SK-N-SH treated with all-trans-retinoic acid at 6 μM for 48 hours (cell line): ENCODE results near the gene GPR180.
A peak's percentile ranks its signal among the peaks of the same experiment; 100 is the strongest.

Source experiments
- ATAC-seq: fragments of 200-7000 bp; cut with Tn5 transposase; 3 replicates; pipeline ENCODE4 v1.9.1; 2020; ENCODE audit warnings: mild to moderate bottlenecking, moderate library complexity
- ARNTL ChIP-seq: fragments of 450-650 bp; formaldehyde crosslinking; IDR thresholded peaks from 2 replicates; pipeline ENCODE4 v1.5.0; 2020; ENCODE audit warnings: low read depth, mild to moderate bottlenecking, moderate library complexity, borderline replicate concordance
- BACH2 ChIP-seq: fragments of 250-450 bp; sonication (Bioruptor Pico); IDR thresholded peaks from 2 replicates; pipeline ENCODE4 v1.9.0; 2021; ENCODE audit warnings: mild to moderate bottlenecking, borderline replicate concordance
- CSDC2 ChIP-seq: fragments of 250-450 bp; sonication (Bioruptor Pico); IDR thresholded peaks from 2 replicates; pipeline ENCODE4 v1.5.0; 2020; ENCODE audit warnings: mild to moderate bottlenecking, moderate library complexity
- CSRNP3 ChIP-seq: fragments of 250-450 bp; sonication (Bioruptor Pico); IDR thresholded peaks from 2 replicates; pipeline ENCODE4 v1.5.1; 2021; ENCODE audit warnings: mild to moderate bottlenecking, moderate library complexity
- GLIS3 ChIP-seq: fragments of 250-450 bp; sonication (Bioruptor Pico); IDR thresholded peaks from 2 replicates; pipeline ENCODE4 v1.5.0; 2020; ENCODE audit warnings: mild to moderate bottlenecking, moderate library complexity
- ISL1 ChIP-seq: fragments of 250-450 bp; sonication (Bioruptor Pico); IDR thresholded peaks from 2 replicates; pipeline ENCODE4 v2.1.2; 2022; ENCODE audit warnings: mild to moderate bottlenecking, moderate library complexity
- OSR1 ChIP-seq: fragments of 250-450 bp; sonication (Bioruptor Pico); IDR thresholded peaks from 2 replicates; pipeline ENCODE4 v1.8.0; 2022; ENCODE audit warnings: moderate library complexity, mild to moderate bottlenecking, inconsistent platforms
- PATZ1 ChIP-seq: fragments of 250-450 bp; sonication (Bioruptor Pico); IDR thresholded peaks from 2 replicates; pipeline ENCODE4 v1.8.0; 2020; ENCODE audit warnings: mild to moderate bottlenecking, moderate library complexity, borderline replicate concordance
- POU6F1 ChIP-seq: fragments of 250-450 bp; sonication (Bioruptor Pico); IDR thresholded peaks from 2 replicates; pipeline ENCODE4 v1.8.0; 2021; ENCODE audit warnings: low read depth, mild to moderate bottlenecking, moderate library complexity, borderline replicate concordance
- PPARA ChIP-seq: fragments of 250-450 bp; sonication (Bioruptor Pico); IDR thresholded peaks from 2 replicates; pipeline ENCODE4 v1.5.0; 2020; ENCODE audit warnings: mild to moderate bottlenecking, borderline replicate concordance
- RARB ChIP-seq: fragments of 250-450 bp; sonication (Bioruptor Pico); IDR thresholded peaks from 2 replicates; pipeline ENCODE4 v1.8.0; 2021; ENCODE audit warnings: mild to moderate bottlenecking, moderate library complexity
- SNAI2 ChIP-seq: fragments of 250-450 bp; sonication (Bioruptor Pico); IDR thresholded peaks from 2 replicates; pipeline ENCODE4 v1.5.0; 2020; ENCODE audit warnings: mild to moderate bottlenecking, moderate library complexity
- TCF4 ChIP-seq: fragments of 250-450 bp; sonication (Bioruptor Pico); IDR thresholded peaks from 2 replicates; pipeline ENCODE4 v1.8.0; 2021; ENCODE audit warnings: mild to moderate bottlenecking, moderate library complexity, borderline replicate concordance
- TOX ChIP-seq: fragments of 250-450 bp; sonication (Bioruptor Pico); IDR thresholded peaks from 2 replicates; pipeline ENCODE4 v1.8.0; 2021; ENCODE audit warnings: mild to moderate bottlenecking, moderate library complexity, borderline replicate concordance
- TSHZ2 ChIP-seq: fragments of 250-450 bp; sonication (Bioruptor Pico); IDR thresholded peaks from 2 replicates; pipeline ENCODE4 v1.5.0; 2020; ENCODE audit warnings: mild to moderate bottlenecking, moderate library complexity
- ZC3H10 ChIP-seq: fragments of 250-450 bp; sonication (Bioruptor Pico); IDR thresholded peaks from 2 replicates; pipeline ENCODE4 v1.5.1; 2021; ENCODE audit warnings: mild to moderate bottlenecking, moderate library complexity
- ZFP3 ChIP-seq: fragments of 250-450 bp; sonication (Bioruptor Pico); IDR thresholded peaks from 2 replicates; pipeline ENCODE4 v1.5.0; 2020; ENCODE audit warnings: mild to moderate bottlenecking, moderate library complexity
- ZFP30 ChIP-seq: fragments of 450-650 bp; formaldehyde crosslinking; IDR thresholded peaks from 2 replicates; pipeline ENCODE4 v1.5.0; 2022; ENCODE audit warnings: mild to moderate bottlenecking, moderate library complexity
- ZNF565 ChIP-seq: fragments of 450-650 bp; formaldehyde crosslinking; conservative IDR thresholded peaks from 2 replicates; pipeline ENCODE4 v1.5.0; 2020; ENCODE audit warnings: low read depth, mild to moderate bottlenecking, moderate library complexity
- ZNF70 ChIP-seq: fragments of 450-650 bp; formaldehyde crosslinking; IDR thresholded peaks from 2 replicates; pipeline ENCODE4 v1.5.0; 2020; ENCODE audit warnings: mild to moderate bottlenecking, moderate library complexity

Gene GPR180

GRCh38 chr13:94661406-94661805 is 59.7 kb downstream of the GPR180 start:
- TF ChIP-seq PPARA (CRISPR knock-in tag): no peak
- no peak for TF ChIP-seq POU6F1 (CRISPR knock-in tag)
- no peak for TF ChIP-seq ZFP30 (CRISPR knock-in tag)
- no peak for TF ChIP-seq TOX (CRISPR knock-in tag)
- no peak for TF ChIP-seq PATZ1 (CRISPR knock-in tag)
- no peak for TF ChIP-seq GLIS3 (CRISPR knock-in tag)
- TF ChIP-seq TCF4 (CRISPR knock-in tag): no peak
- no peak for TF ChIP-seq ZFP3
- TF ChIP-seq BACH2 (CRISPR knock-in tag): no peak
- no peak for TF ChIP-seq ZNF70
- TF ChIP-seq CSRNP3: no peak
- TF ChIP-seq RARB (CRISPR knock-in tag): no peak
- no peak for TF ChIP-seq TSHZ2 (CRISPR knock-in tag)
- TF ChIP-seq SNAI2: no peak
- TF ChIP-seq CSDC2 (CRISPR knock-in tag): no peak
- TF ChIP-seq, all 23 proteins: peak for 0
- ATAC-seq: no peak

- TF ChIP-seq ZNF565 (CRISPR knock-in tag): no peak
- TF ChIP-seq ZC3H10 (CRISPR knock-in tag): no peak
- TF ChIP-seq SNAI2: no peak
- peak; percentile 56; the same call in 1 of the 2 replicates for TF ChIP-seq TCF4 (CRISPR knock-in tag)
- ATAC-seq: no peak
Observed at GRCh38 chr13:94662274-94662945, 60.8 kb downstream of the GPR180 start.

GRCh38 chr13:94664889-94665288 is 63.2 kb downstream of the GPR180 start:
- no peak for ATAC-seq
- TF ChIP-seq BACH2 (CRISPR knock-in tag) (no peak), TCF4 (CRISPR knock-in tag) (no peak), ARNTL (CRISPR knock-in tag) (no peak), GLIS3 (CRISPR knock-in tag) (no peak), TSHZ2 (CRISPR knock-in tag) (no peak), CSDC2 (CRISPR knock-in tag) (no peak), ZFP30 (CRISPR knock-in tag) (no peak), SNAI2 (no peak), OSR1 (CRISPR knock-in tag) (no peak), PATZ1 (CRISPR knock-in tag) (no peak), CSRNP3 (no peak), POU6F1 (CRISPR knock-in tag) (no peak), ISL1 (CRISPR knock-in tag) (no peak)
